ENCODE results near the gene ZFHX3. TPM values are rescaled to one million over a fixed set of nuclear protein-coding genes. Genes with fewer than 3 reads are reported as not detected.

Gene ZFHX3
- total and polyA plus RNA-seq, 4 donors, result 1.5 to 5.9 (median 3.0) TPM

- H3K9me3 ChIP-seq (ENCODE audit: control insufficient read depth in 4 of 4, low read length in 3 of 4), result no peaks in the 10 kb centered on the region
- H3K27ac ChIP-seq (ENCODE audit: low read depth in 1 of 2, low read length in 2 of 2), result no peak overlapping the region
- no peaks in the 10 kb centered on the region for H3K27me3 ChIP-seq (ENCODE audit: control insufficient read depth in 4 of 4, insufficient read depth in 4 of 4, low read length in 3 of 4)
- H3K4me1 ChIP-seq (ENCODE audit: control insufficient read depth in 4 of 4, insufficient read depth in 4 of 4, low read length in 3 of 4), result no peaks in the 10 kb centered on the region
- H3K4me3 ChIP-seq (ENCODE audit: low read depth in 1 of 3, low read length in 3 of 3), result no peak overlapping the region
- no peak for DNase-seq (ENCODE audit: low spot score)
- H3K36me3 ChIP-seq (ENCODE audit: control insufficient read depth in 4 of 4, insufficient read depth in 3 of 4, low read depth in 1 of 4, low read length in 3 of 4), result no peaks in the 10 kb centered on the region
- H3K9ac ChIP-seq (ENCODE audit: low read depth in 1 of 2, low read length in 2 of 2), result no peak overlapping the region
- WGBS, result 75% methylated on average over 5 of the region's 5 CpGs
- TF ChIP-seq HNF4G (IDR thresholded peaks at IDR 0.05), result no peak
- no peak for TF ChIP-seq RAD21 (IDR thresholded peaks at IDR 0.05)
- no peak for TF ChIP-seq HNF4A (conservative IDR thresholded peaks at IDR 0.05)
- TF ChIP-seq GABPA (IDR thresholded peaks at IDR 0.05 in 1 of 2, conservative IDR thresholded peaks at IDR 0.05 in 1 of 2), result no peak
- TF ChIP-seq JUND (IDR thresholded peaks at IDR 0.05), result no peak
- TF ChIP-seq ZBTB33 (IDR thresholded peaks at IDR 0.05), result no peak
- no peak for TF ChIP-seq EGR1 (IDR thresholded peaks at IDR 0.05; ENCODE audit: low read depth in 2 of 2)
- TF ChIP-seq FOXA2 (IDR thresholded peaks at IDR 0.05), result no peak
- TF ChIP-seq FOXA1 (IDR thresholded peaks at IDR 0.05), result no peak
- no peak for TF ChIP-seq YY1 (IDR thresholded peaks at IDR 0.05)
- no peak for TF ChIP-seq CTCF (IDR thresholded peaks at IDR 0.05; ENCODE audit: low read depth, low read length, missing input control)
- TF ChIP-seq RXRA (IDR thresholded peaks at IDR 0.05), result no peak
- TF ChIP-seq NR2F2 (IDR thresholded peaks at IDR 0.05), result no peak
- TF ChIP-seq SP1 (IDR thresholded peaks at IDR 0.05), result no peak
- TF ChIP-seq MAX (IDR thresholded peaks at IDR 0.05), result no peak
- no peak for TF ChIP-seq TAF1 (conservative IDR thresholded peaks at IDR 0.05)
- TF ChIP-seq ATF3 (IDR thresholded peaks at IDR 0.05), result no peak
Observed at GRCh38 chr16:72768591-72768990, 279.3 kb downstream of the ZFHX3 start.

GRCh38 chr16:72766506-72766905 lies 281.4 kb downstream of the ZFHX3 start:
- no peaks in the 10 kb centered on the region for H3K9me3 ChIP-seq (ENCODE audit: control insufficient read depth in 4 of 4, low read length in 3 of 4)
- TF ChIP-seq ZBTB33 (IDR thresholded peaks at IDR 0.05), result no peak
- H3K4me3 ChIP-seq (ENCODE audit: low read depth in 1 of 3, low read length in 3 of 3), result no peak overlapping the region
- 97% methylated on average over 2 of the region's 2 CpGs for WGBS
- no peak overlapping the region for H3K9ac ChIP-seq (ENCODE audit: low read depth in 1 of 2, low read length in 2 of 2)
- H3K27ac ChIP-seq (ENCODE audit: low read depth in 1 of 2, low read length in 2 of 2), result no peak overlapping the region
- H3K27me3 ChIP-seq (ENCODE audit: control insufficient read depth in 4 of 4, insufficient read depth in 4 of 4, low read length in 3 of 4), result no peaks in the 10 kb centered on the region
- no peaks in the 10 kb centered on the region for H3K36me3 ChIP-seq (ENCODE audit: control insufficient read depth in 4 of 4, insufficient read depth in 3 of 4, low read depth in 1 of 4, low read length in 3 of 4)
- H3K4me1 ChIP-seq (ENCODE audit: control insufficient read depth in 4 of 4, insufficient read depth in 4 of 4, low read length in 3 of 4), result no peaks in the 10 kb centered on the region
- no peak for DNase-seq (ENCODE audit: low spot score)

All from liver (tissue), 9 donors.